D721Med (cell line): Measurements from ENCODE around the gene PDCD1LG2.

Source experiments
- DNase-seq: peaks from one replicate; pipeline ENCODE4 v3.0.0; 2011; ENCODE audit warnings: low spot score; ENCODE audit not compliant: insufficient read length
- FAIRE-seq: peaks from 2 replicates; lab custom pipeline; 2011; peaks lifted over from hg19 to GRCh38; lab: Jason Lieb, UNC
- TF ChIP-seq, protein P1 (sequence below): IDR thresholded peaks from 2 replicates; pipeline ENCODE4 v1.5.1; 2012; ENCODE audit warnings: mild to moderate bottlenecking, control low read depth; ENCODE audit not compliant: insufficient read depth; ENCODE audit errors: missing control alignments

Gene PDCD1LG2

GRCh38 chr9:5614192-5614591 is 103.9 kb downstream of the PDCD1LG2 start:
- FAIRE-seq (no peak), DNase-seq (no peak)
- TF ChIP-seq, protein P1, sequence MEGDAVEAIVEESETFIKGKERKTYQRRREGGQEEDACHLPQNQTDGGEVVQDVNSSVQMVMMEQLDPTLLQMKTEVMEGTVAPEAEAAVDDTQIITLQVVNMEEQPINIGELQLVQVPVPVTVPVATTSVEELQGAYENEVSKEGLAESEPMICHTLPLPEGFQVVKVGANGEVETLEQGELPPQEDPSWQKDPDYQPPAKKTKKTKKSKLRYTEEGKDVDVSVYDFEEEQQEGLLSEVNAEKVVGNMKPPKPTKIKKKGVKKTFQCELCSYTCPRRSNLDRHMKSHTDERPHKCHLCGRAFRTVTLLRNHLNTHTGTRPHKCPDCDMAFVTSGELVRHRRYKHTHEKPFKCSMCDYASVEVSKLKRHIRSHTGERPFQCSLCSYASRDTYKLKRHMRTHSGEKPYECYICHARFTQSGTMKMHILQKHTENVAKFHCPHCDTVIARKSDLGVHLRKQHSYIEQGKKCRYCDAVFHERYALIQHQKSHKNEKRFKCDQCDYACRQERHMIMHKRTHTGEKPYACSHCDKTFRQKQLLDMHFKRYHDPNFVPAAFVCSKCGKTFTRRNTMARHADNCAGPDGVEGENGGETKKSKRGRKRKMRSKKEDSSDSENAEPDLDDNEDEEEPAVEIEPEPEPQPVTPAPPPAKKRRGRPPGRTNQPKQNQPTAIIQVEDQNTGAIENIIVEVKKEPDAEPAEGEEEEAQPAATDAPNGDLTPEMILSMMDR, result no peak

DNA sequence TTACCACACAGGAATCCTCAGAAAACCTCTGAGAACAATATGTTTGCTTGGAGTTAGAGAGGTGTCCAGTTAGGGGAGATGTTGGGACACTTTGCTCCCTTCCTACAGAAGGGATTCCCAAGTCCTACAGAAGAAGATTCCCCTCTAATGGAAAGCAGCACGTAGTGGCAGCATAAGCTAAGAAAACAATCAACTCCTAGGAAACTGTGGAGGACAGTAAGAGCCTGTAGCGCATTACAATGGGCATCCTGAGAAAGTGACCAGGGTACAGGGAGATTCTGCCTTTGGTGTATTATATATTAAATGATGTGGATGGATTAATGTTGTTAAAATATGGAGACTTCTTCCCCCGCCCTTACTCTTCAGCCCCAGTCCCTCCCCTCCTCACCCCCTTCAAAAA is 104.7 kb downstream of the PDCD1LG2 start:
- no peak for DNase-seq
- FAIRE-seq, result no peak
- TF ChIP-seq, protein P1, result no peak

DNA sequence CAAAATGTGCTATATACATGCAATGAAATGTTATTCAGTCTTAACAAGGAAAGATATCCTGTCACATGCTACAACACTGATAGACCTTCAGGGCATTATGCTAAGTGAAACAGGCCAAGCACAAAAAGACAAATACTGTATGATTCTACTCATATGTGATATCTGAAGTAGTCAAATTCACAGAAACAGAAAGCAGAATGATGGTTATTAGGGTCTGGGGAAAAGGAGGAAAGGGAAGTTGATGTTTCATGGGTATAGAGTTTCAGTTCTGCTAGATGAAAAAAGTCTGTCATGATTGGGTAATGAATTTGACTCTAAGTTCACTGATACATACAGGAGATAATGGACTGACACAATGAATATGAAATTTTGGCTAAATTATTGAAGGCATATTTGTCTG is 107.4 kb downstream of the PDCD1LG2 start:
- FAIRE-seq, result no peak
- DNase-seq, result no peak
- TF ChIP-seq, protein P1, result no peak

DNA sequence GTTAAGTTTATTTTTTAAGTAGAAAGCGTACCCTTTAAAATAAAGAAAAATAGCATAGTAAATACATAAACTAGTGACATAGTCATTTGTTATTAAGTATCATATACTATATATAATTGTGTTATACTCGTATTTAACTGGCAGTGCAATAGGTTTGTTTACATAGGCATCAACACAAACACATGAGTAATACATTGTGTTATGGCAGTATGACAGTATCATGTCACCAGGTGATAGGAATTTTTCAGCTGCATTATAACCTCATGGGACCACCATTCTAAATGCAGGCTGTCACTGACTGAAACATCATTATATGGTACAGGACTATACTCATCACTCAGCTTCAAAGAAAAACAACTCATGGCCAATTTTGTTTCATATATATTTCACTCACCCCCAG is 110.2 kb downstream of the PDCD1LG2 start:
- FAIRE-seq, result no peak
- DNase-seq, result no peak
- TF ChIP-seq, protein P1, result no peak
